ENCODE measurements around the gene RYR1. TPM values are rescaled to one million over a fixed set of nuclear protein-coding genes. Genes with fewer than 3 reads are reported as not detected.

RYR1 gene
- total and polyA plus RNA-seq, 2 experiments from 2014 or later, result under 0.01 TPM; not detected in 1

DNA sequence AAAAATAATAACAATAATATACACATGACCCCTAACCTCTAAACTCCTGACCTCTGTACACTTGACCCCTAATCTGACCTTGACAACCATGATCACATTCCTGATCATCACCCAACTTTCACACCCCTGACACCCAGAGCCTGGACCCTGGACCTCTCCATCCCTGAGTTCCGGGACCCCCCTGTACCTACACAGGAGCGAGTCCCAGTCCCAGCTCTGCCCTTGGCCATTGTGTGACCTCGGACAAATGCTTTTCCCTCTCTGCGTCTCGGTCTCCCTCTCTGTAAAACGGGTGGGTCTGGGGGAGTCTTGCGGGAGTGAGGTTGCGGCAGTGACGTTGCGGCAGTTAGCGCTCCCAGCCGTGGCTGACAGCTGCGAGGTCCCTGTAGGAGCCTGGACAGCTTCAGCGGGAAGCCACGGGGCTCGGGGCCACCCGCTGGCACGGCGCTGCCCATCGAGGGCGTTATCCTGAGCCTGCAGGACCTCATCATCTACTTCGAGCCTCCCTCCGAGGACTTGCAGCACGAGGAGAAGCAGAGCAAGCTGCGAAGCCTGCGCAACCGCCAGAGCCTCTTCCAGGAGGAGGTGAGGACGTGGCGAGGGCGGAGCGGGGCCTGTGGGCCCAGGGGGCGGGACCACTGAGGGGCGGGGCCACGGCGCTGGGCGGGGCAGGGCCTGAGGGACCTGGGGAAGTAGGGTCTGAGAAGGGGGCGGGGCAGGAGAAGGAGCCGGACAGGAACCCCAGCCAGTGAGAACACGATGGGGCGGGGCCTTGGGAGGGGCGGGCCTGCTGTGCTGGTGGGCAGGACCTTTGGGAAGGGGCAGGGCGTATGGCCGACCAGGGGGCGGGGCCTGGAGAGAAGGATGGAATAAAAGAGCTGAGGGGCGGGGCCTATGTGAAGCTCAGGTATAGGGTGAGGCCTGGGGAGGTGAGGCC, 19.2 kb downstream of the RYR1 start:
- no peak overlapping the region for H3K4me2 ChIP-seq (ENCODE audit: unreplicated experiment)
- H3K9me3 ChIP-seq (ENCODE audit: low read depth), result no peaks in the 10 kb centered on the region
- H3K79me2 ChIP-seq (ENCODE audit: insufficient read depth), result no peaks in the 10 kb centered on the region
- no peak overlapping the region for H2AFZ ChIP-seq
- H3K27me3 ChIP-seq (replicated peaks; ENCODE audit: insufficient read depth), result 0 out of 2 replicates have a peak, but pooled peaks cover 8% of the 10 kb centered on the region
- WGBS, 2 experiments (ENCODE audit: low coverage in 1 of 2, low lambda C conversion rate in 2 of 2, missing lambda C conversion rate in 2 of 2), result 65 to 74% methylated on average over 32 to 45 of the region's 45 CpGs
- TF ChIP-seq EZH2phosphoT487 (IDR thresholded peaks at IDR 0.05; ENCODE audit: insufficient read depth, low read depth) (no peak), EZH2 (IDR thresholded peaks at IDR 0.05; ENCODE audit: insufficient read depth, poor library complexity, severe bottlenecking) (no peak)
- no peaks in the 10 kb centered on the region for H3K4me1 ChIP-seq (ENCODE audit: insufficient read depth)
- no peaks in the 10 kb centered on the region for H3K9me2 ChIP-seq (ENCODE audit: insufficient read depth)
- H3K4me3 ChIP-seq, result no peak overlapping the region
- H3K9ac ChIP-seq, result no peak overlapping the region
- H3K27ac ChIP-seq, result no peak overlapping the region
- H3F3A ChIP-seq (ENCODE audit: insufficient read depth), result no peaks in the 10 kb centered on the region
- in situ Hi-C loops (cut with MboI), result no loop called here
- no peaks in the 10 kb centered on the region for H3K36me3 ChIP-seq (ENCODE audit: low read depth)
- no peaks in the 10 kb centered on the region for H4K20me1 ChIP-seq (ENCODE audit: insufficient read depth)
- DNase-seq, result peak; percentile 25

DNA sequence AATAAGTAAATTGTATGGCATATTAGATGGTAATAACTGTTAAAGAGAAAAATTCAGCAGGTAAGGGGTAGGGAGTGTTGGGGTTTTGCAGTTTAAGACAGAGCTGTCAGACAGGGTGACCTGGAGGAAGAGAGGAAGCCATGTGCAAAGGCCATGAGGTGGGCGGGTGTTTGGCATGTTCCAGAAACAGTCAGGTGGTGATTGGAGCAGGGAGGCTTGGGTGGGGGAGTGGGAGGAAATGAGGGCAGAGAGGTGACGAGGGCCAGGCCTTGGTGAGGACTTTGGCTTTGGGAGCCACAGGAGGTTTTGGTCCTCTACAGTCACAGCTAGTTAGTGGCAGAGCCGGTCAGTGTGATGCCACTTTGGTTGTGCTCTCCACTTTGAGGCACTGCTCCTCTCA, 20.1 kb downstream of the RYR1 start:
- Histone ChIP-seq H3K79me2 (ENCODE audit: insufficient read depth) (no peaks in the 10 kb centered on the region), H3K4me3 (no peak overlapping the region), H2AFZ (no peak overlapping the region), H3K9me2 (ENCODE audit: insufficient read depth) (no peaks in the 10 kb centered on the region), H3K36me3 (ENCODE audit: low read depth) (no peaks in the 10 kb centered on the region), H3K27ac (no peak overlapping the region), H3K9ac (no peak overlapping the region), H3K4me2 (ENCODE audit: unreplicated experiment) (no peak overlapping the region), H3K9me3 (ENCODE audit: low read depth) (no peaks in the 10 kb centered on the region), H3K27me3 (replicated peaks; ENCODE audit: insufficient read depth) (0 out of 2 replicates have a peak, but pooled peaks cover 8% of the 10 kb centered on the region), H4K20me1 (ENCODE audit: insufficient read depth) (no peaks in the 10 kb centered on the region), H3F3A (ENCODE audit: insufficient read depth) (no peaks in the 10 kb centered on the region), H3K4me1 (ENCODE audit: insufficient read depth) (no peaks in the 10 kb centered on the region)
- no peak for DNase-seq
- in situ Hi-C loops (cut with MboI), result no loop called here
- WGBS, 2 experiments (ENCODE audit: low coverage in 1 of 2, low lambda C conversion rate in 2 of 2, missing lambda C conversion rate in 2 of 2), result 33 to 63% methylated on average over 3 of the region's 3 CpGs
- TF ChIP-seq EZH2phosphoT487 (IDR thresholded peaks at IDR 0.05; ENCODE audit: insufficient read depth, low read depth) (no peak), EZH2 (IDR thresholded peaks at IDR 0.05; ENCODE audit: insufficient read depth, poor library complexity, severe bottlenecking) (no peak)

DNA sequence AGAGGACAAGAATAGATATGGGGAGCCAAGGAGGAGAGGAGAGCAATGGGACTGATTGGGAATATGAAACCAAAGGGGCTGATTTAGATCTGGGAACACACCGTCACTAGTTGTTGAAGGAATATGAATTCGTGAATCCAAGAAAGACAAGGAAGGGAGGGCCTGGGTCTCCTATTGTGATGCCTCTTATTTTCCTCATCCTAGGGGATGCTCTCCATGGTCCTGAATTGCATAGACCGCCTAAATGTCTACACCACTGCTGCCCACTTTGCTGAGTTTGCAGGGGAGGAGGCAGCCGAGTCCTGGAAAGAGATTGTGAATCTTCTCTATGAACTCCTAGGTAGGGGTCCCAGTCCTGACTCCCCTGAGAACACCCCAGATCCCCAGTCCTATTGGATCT, 21.5 kb downstream of the RYR1 start:
- Histone ChIP-seq H3K27me3 (replicated peaks; ENCODE audit: insufficient read depth) (no peaks in the 10 kb centered on the region), H3K79me2 (ENCODE audit: insufficient read depth) (no peaks in the 10 kb centered on the region), H3K9me3 (ENCODE audit: low read depth) (no peaks in the 10 kb centered on the region), H3K27ac (no peak overlapping the region), H3K4me2 (ENCODE audit: unreplicated experiment) (no peak overlapping the region), H3F3A (ENCODE audit: insufficient read depth) (no peaks in the 10 kb centered on the region), H3K9me2 (ENCODE audit: insufficient read depth) (no peaks in the 10 kb centered on the region), H2AFZ (no peak overlapping the region), H3K4me3 (no peak overlapping the region), H4K20me1 (ENCODE audit: insufficient read depth) (no peaks in the 10 kb centered on the region), H3K36me3 (ENCODE audit: low read depth) (no peaks in the 10 kb centered on the region), H3K4me1 (ENCODE audit: insufficient read depth) (no peaks in the 10 kb centered on the region), H3K9ac (no peak overlapping the region)
- TF ChIP-seq EZH2 (IDR thresholded peaks at IDR 0.05; ENCODE audit: insufficient read depth, poor library complexity, severe bottlenecking), result no peak
- no peak for TF ChIP-seq EZH2phosphoT487 (IDR thresholded peaks at IDR 0.05; ENCODE audit: insufficient read depth, low read depth)
- peak; percentile 31 for DNase-seq
- WGBS, 2 experiments (ENCODE audit: low coverage in 1 of 2, low lambda C conversion rate in 2 of 2, missing lambda C conversion rate in 2 of 2), result 8 to 17% methylated on average over 4 of the region's 4 CpGs
- in situ Hi-C loops (cut with MboI), result no loop called here

- Histone ChIP-seq H3K27me3 (replicated peaks; ENCODE audit: insufficient read depth) (no peaks in the 10 kb centered on the region), H3K4me3 (no peak overlapping the region), H3F3A (ENCODE audit: insufficient read depth) (no peaks in the 10 kb centered on the region), H3K9me3 (ENCODE audit: low read depth) (no peaks in the 10 kb centered on the region), H4K20me1 (ENCODE audit: insufficient read depth) (no peaks in the 10 kb centered on the region), H3K9ac (no peak overlapping the region), H3K4me1 (ENCODE audit: insufficient read depth) (no peaks in the 10 kb centered on the region), H3K4me2 (ENCODE audit: unreplicated experiment) (no peak overlapping the region), H3K79me2 (ENCODE audit: insufficient read depth) (no peaks in the 10 kb centered on the region), H2AFZ (no peak overlapping the region), H3K27ac (no peak overlapping the region), H3K9me2 (ENCODE audit: insufficient read depth) (no peaks in the 10 kb centered on the region), H3K36me3 (ENCODE audit: low read depth) (no peaks in the 10 kb centered on the region)
- no peak for DNase-seq
- WGBS, 2 experiments (ENCODE audit: low coverage in 1 of 2, low lambda C conversion rate in 2 of 2, missing lambda C conversion rate in 2 of 2), result 24 to 30% methylated on average over 5 of the region's 5 CpGs
- no peak for TF ChIP-seq EZH2 (IDR thresholded peaks at IDR 0.05; ENCODE audit: insufficient read depth, poor library complexity, severe bottlenecking)
- no peak for TF ChIP-seq EZH2phosphoT487 (IDR thresholded peaks at IDR 0.05; ENCODE audit: insufficient read depth, low read depth)
- in situ Hi-C loops (cut with MboI), result no loop called here
These were observed 23.7 kb downstream of the RYR1 start for GRCh38 chr19:38457202-38457601.

Measured in GM23248 (cell line).